ENCODE data around the gene S100A7A.

Gene S100A7A

DNA sequence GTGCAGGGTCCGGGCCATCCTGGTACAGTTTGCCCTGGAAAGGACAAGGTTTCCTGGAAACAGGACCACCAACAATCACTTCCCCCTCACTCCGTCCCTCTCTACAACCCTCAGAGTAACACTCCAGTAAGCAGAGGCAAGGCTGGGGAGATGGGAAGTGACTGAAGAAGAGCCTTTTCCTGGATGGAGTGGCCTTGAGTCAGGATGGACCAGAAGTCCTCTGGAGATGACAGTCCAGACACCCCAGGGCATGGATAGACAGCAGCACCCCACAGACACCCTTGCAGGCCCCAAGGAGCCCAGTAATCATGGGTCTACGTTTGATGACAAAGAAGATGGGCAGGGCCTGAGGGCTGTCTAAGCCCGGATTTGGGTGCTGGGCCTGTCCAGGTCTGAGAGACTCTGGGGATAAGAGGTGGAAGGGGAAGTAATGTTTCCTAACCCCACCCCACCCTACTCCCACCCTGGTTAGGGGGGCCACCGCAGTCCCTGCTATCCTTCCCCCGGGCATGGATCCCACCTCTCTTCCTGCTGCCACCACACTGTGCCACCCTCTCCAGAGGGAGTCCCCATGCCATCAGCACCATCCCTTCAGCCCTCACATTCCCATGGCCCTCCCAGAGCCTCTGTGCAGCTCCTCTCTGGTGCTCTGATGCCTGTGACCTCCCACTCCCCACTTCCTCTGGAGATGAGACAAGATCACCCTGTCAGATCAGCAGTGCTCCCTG is 18.2 kb upstream of the S100A7A start:
- TF ChIP-seq CTCF (IDR thresholded peaks at IDR 0.05): no peak
- no peaks in the 10 kb centered on the region for H3K4me1 ChIP-seq
- DNase-seq: peak in 1 of 2 donors; percentile 48
- H3K4me3 ChIP-seq: no peak overlapping the region
- peaks cover 0 to 14% of the 10 kb centered on the region in 2 donors for H3K27me3 ChIP-seq
- intact Hi-C loops (cut with DNase I; ENCODE audit: low total_unique reads): no loop called here
- no peaks in the 10 kb centered on the region for H3K9me3 ChIP-seq
- H3K36me3 ChIP-seq: no peaks in the 10 kb centered on the region
- no peak overlapping the region for H3K27ac ChIP-seq

DNA sequence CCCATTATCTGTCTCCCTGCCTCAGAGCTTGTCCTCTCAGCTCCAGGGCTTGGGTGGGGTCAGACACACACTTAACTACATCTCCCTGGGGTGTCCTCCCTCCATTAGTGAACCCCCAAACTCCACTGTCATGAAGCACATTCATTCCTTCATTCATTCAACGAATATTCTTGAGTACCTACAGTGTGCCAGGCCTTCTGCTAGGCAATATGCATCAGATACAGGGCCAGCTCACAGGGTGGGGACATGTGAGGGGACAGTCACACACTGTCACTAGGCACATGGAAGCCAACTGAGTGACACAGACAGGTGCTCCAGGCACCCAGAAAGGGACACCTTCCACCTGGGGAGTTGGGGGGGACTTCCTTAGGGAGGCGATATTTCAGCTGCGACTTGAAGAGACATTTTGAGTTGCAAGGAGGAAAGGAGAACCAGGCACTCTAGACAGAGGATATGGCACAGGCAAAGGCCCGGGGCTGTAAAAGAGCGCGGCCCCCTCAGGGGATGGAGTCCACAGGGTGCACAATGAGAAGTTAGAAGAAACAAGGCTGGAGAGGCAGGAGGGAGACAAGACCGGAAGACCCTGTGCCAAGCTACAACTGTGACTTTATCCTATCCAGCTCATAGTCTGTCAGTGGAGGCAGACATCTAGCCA is 16.8 kb upstream of the S100A7A start:
- H3K36me3 ChIP-seq: no peaks in the 10 kb centered on the region
- no peak for TF ChIP-seq CTCF (IDR thresholded peaks at IDR 0.05)
- intact Hi-C loops (cut with DNase I; ENCODE audit: low total_unique reads): no loop called here
- H3K27ac ChIP-seq: no peak overlapping the region
- no peaks in the 10 kb centered on the region for H3K4me1 ChIP-seq
- no peak overlapping the region for H3K4me3 ChIP-seq
- no peaks in the 10 kb centered on the region for H3K9me3 ChIP-seq
- no peak for DNase-seq
- H3K27me3 ChIP-seq: peaks cover 0 to 14% of the 10 kb centered on the region in 2 donors

DNA sequence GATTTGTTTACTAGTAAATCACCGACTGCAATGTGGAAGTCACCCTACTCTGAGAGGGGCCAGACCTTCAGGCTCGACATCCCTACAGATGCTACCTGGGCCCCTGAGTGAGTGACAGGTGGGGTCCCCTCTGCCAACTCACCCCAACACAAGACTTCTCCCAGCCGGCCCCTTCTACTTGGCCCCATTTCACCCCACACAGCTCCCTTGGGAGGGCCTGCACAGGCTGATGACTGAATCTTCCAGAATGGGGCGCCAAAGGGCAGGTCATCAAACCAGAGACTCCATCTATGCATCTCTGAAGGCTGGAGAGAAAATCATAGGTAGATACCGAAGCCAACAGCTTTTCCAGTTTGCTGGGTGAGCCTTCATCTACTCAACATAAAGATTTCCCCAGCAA is 16.1 kb upstream of the S100A7A start:
- Histone ChIP-seq H3K27me3 (peaks cover 0 to 14% of the 10 kb centered on the region in 2 donors), H3K4me3 (no peak overlapping the region), H3K4me1 (no peaks in the 10 kb centered on the region), H3K36me3 (no peaks in the 10 kb centered on the region), H3K27ac (no peak overlapping the region), H3K9me3 (no peaks in the 10 kb centered on the region)
- intact Hi-C loops (cut with DNase I; ENCODE audit: low total_unique reads): no loop called here
- TF ChIP-seq CTCF (IDR thresholded peaks at IDR 0.05): no peak
- peak in 1 of 2 donors; percentile 21 for DNase-seq

GRCh38 chr1:153401461-153401860 is 14.9 kb upstream of the S100A7A start:
- no peak for DNase-seq
- Histone ChIP-seq H3K36me3 (no peaks in the 10 kb centered on the region), H3K27me3 (peaks cover 0 to 9% of the 10 kb centered on the region in 2 donors), H3K4me3 (no peak overlapping the region), H3K9me3 (no peaks in the 10 kb centered on the region), H3K4me1 (no peaks in the 10 kb centered on the region), H3K27ac (no peak overlapping the region)
- TF ChIP-seq CTCF (IDR thresholded peaks at IDR 0.05): no peak
- intact Hi-C loops (cut with DNase I; ENCODE audit: low total_unique reads): no loop called here

DNA sequence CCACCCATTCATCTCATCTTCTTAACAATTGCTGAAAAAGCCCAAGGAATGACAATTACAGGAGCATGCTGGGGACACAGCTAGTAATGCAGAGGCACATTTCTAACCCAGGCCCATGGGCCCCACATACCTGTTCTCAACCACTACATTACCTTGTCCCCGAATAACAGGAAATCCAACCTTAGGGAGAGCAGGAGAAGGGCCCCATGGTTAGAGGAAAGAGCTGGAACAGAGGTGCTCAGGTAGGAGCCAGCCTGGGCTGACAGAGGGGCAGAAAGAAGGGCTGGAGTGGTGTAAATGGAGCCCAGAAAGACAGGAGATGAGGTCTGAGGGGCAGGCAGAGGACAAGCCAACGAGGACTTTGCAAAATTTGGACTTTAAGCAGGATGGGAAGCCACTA is 14.1 kb upstream of the S100A7A start:
- TF ChIP-seq CTCF (IDR thresholded peaks at IDR 0.05): no peak

More for the DNA sequence above, 14.1 kb upstream of the S100A7A start:
- intact Hi-C loops (cut with DNase I; ENCODE audit: low total_unique reads): no loop called here
- DNase-seq: no peak
- no peaks in the 10 kb centered on the region for H3K36me3 ChIP-seq
- no peak overlapping the region for H3K27ac ChIP-seq
- H3K4me1 ChIP-seq: no peaks in the 10 kb centered on the region
- peaks cover 0 to 12% of the 10 kb centered on the region in 2 donors for H3K27me3 ChIP-seq
- H3K4me3 ChIP-seq: no peak overlapping the region
- no peaks in the 10 kb centered on the region for H3K9me3 ChIP-seq
